WTC11 (cell line): ENCODE results near the gene RFLNA. TPM values are rescaled to one million over a fixed set of nuclear protein-coding genes. Genes with fewer than 3 reads are reported as not detected.

ENCODE experiments used
- ATAC-seq: fragments of 200-7000 bp; cut with Tn5 transposase; 2 replicates; pipeline ENCODE4 v1.10.0; 2021; ENCODE audit warnings: mild to moderate bottlenecking, moderate library complexity
- CTCF ChIA-PET: fragments of 300-600 bp; sonication (Branson Sonifier 250); formaldehyde crosslinking; loops from one replicate; lab custom pipeline; 2021; ENCODE audit warnings: antibody characterized with exemption; lab: Charles Lee
- POLR2A ChIA-PET: fragments of 350-600 bp; sonication (Branson Sonifier 250); formaldehyde crosslinking; loops from one replicate; lab custom pipeline; 2021; ENCODE audit warnings: antibody characterized with exemption; lab: Charles Lee
- DNase-seq: peaks from one replicate; pipeline ENCODE4 v3.0.0; 2021; ENCODE audit warnings: low spot score
- H3K27ac Mint-ChIP-seq: 2 replicates; pipeline ENCODE4 v1.8.0; 2021; ENCODE audit warnings: mixed read lengths
- H3K27me3 Mint-ChIP-seq: 2 replicates; pipeline ENCODE4 v1.8.0; 2021; ENCODE audit warnings: low read depth, mild to moderate bottlenecking, moderate library complexity, mixed read lengths
- H3K36me3 Mint-ChIP-seq: 2 replicates; pipeline ENCODE4 v1.8.0; 2021; ENCODE audit warnings: mixed read lengths
- H3K4me1 Mint-ChIP-seq: 2 replicates; pipeline ENCODE4 v1.8.0; 2022; ENCODE audit warnings: mixed read lengths
- H3K4me3 Mint-ChIP-seq: 2 replicates; pipeline ENCODE4 v1.8.0; 2021; ENCODE audit warnings: mild to moderate bottlenecking, moderate library complexity, mixed read lengths
- H3K9me3 Mint-ChIP-seq: 2 replicates; pipeline ENCODE4 v1.8.0; 2021; ENCODE audit warnings: mixed read lengths
- CTCF ChIP-seq: fragments of 200-600 bp; IDR thresholded peaks from 2 replicates; pipeline ENCODE4 v1.8.0; 2022; ENCODE audit warnings: antibody characterized with exemption
- E2F1 ChIP-seq: sonication (generic); formaldehyde crosslinking; IDR thresholded peaks from 2 replicates; pipeline ENCODE4 v1.8.0; 2022; ENCODE audit warnings: mild to moderate bottlenecking, missing genetic modification reagents
- ESRRA ChIP-seq: sonication (generic); formaldehyde crosslinking; IDR thresholded peaks from 2 replicates; pipeline ENCODE4 v1.8.1; 2022; ENCODE audit warnings: mild to moderate bottlenecking, missing genetic modification reagents, borderline replicate concordance
- GTF2I ChIP-seq: fragments of 250-450 bp; sonication (Bioruptor Pico); conservative IDR thresholded peaks from 2 replicates; pipeline ENCODE4 v1.4.0; 2021; ENCODE audit warnings: mild to moderate bottlenecking
- IRF1 ChIP-seq: sonication (generic); formaldehyde crosslinking; IDR thresholded peaks from 2 replicates; pipeline ENCODE4 v1.8.0; 2023; ENCODE audit warnings: missing genetic modification reagents
- MLX ChIP-seq: sonication (generic); formaldehyde crosslinking; IDR thresholded peaks from 2 replicates; pipeline ENCODE4 v1.8.1; 2023; ENCODE audit warnings: mild to moderate bottlenecking, missing genetic modification reagents, moderate library complexity
- MYBL2 ChIP-seq: sonication (generic); formaldehyde crosslinking; IDR thresholded peaks from 2 replicates; pipeline ENCODE4 v1.8.1; 2023; ENCODE audit warnings: mild to moderate bottlenecking, moderate library complexity, missing genetic modification reagents
- NFATC4 ChIP-seq: fragments of 250-450 bp; sonication (Bioruptor Pico); IDR thresholded peaks from 2 replicates; pipeline ENCODE4 v1.9.0; 2021; ENCODE audit warnings: mild to moderate bottlenecking
- NR3C1 ChIP-seq: sonication (generic); formaldehyde crosslinking; conservative IDR thresholded peaks from 2 replicates; pipeline ENCODE4 v1.8.1; 2023; ENCODE audit warnings: low read depth, mild to moderate bottlenecking, missing genetic modification reagents
- PRRX2 ChIP-seq: fragments of 250-450 bp; sonication (Bioruptor Pico); IDR thresholded peaks from 2 replicates; pipeline ENCODE4 v1.8.0; 2021; ENCODE audit warnings: mild to moderate bottlenecking
- TEAD1 ChIP-seq: sonication (generic); formaldehyde crosslinking; IDR thresholded peaks from 2 replicates; pipeline ENCODE4 v1.8.0; 2022; ENCODE audit warnings: mild to moderate bottlenecking, missing genetic modification reagents
- USF1 ChIP-seq: sonication (generic); formaldehyde crosslinking; IDR thresholded peaks from 2 replicates; pipeline ENCODE4 v1.8.0; 2022; ENCODE audit warnings: mild to moderate bottlenecking, missing genetic modification reagents
- ZNF232 ChIP-seq: sonication (generic); formaldehyde crosslinking; IDR thresholded peaks from 2 replicates; pipeline ENCODE4 v1.8.0; 2022; ENCODE audit warnings: mild to moderate bottlenecking, missing genetic modification reagents
- ZNF396 ChIP-seq: fragments of 250-450 bp; sonication (Bioruptor Pico); IDR thresholded peaks from 2 replicates; pipeline ENCODE4 v1.8.0; 2021; ENCODE audit warnings: mild to moderate bottlenecking, moderate library complexity, borderline replicate concordance
- ZNF671 ChIP-seq: fragments of 250-450 bp; sonication (Bioruptor Pico); IDR thresholded peaks from 2 replicates; pipeline ENCODE4 v1.8.0; 2021; ENCODE audit warnings: mild to moderate bottlenecking
- total RNA-seq: library from RNA; stranded (reverse); gene quantifications from 3 replicates; pipeline ENCODE4 v1.2.3, GENCODE V29; 2021
- TF ChIP-seq, protein P1 (sequence below): sonication (generic); formaldehyde crosslinking; IDR thresholded peaks from 2 replicates; pipeline ENCODE4 v1.8.0; 2022; ENCODE audit warnings: missing genetic modification reagents
- TF ChIP-seq, protein P2 (sequence below): sonication (generic); formaldehyde crosslinking; IDR thresholded peaks from 2 replicates; pipeline ENCODE4 v1.8.1; 2023; ENCODE audit warnings: mild to moderate bottlenecking, missing genetic modification reagents, moderate library complexity
- TF ChIP-seq, protein P3 (sequence below): sonication (generic); formaldehyde crosslinking; IDR thresholded peaks from 2 replicates; pipeline ENCODE4 v1.8.1; 2023; ENCODE audit warnings: mild to moderate bottlenecking, missing genetic modification reagents
- TF ChIP-seq, protein P4 (sequence below): fragments of 250-450 bp; sonication (Bioruptor Pico); IDR thresholded peaks from 2 replicates; pipeline ENCODE4 v1.9.0; 2021; ENCODE audit warnings: moderate library complexity, mild to moderate bottlenecking, inconsistent platforms, borderline replicate concordance
- TF ChIP-seq, protein P5 (sequence below): sonication (generic); formaldehyde crosslinking; IDR thresholded peaks from 2 replicates; pipeline ENCODE4 v1.8.1; 2022; ENCODE audit warnings: low read depth, missing genetic modification reagents, borderline replicate concordance

The RFLNA gene
- total RNA-seq, 1 experiment from 2014 or later: 6.3 TPM

DNA sequence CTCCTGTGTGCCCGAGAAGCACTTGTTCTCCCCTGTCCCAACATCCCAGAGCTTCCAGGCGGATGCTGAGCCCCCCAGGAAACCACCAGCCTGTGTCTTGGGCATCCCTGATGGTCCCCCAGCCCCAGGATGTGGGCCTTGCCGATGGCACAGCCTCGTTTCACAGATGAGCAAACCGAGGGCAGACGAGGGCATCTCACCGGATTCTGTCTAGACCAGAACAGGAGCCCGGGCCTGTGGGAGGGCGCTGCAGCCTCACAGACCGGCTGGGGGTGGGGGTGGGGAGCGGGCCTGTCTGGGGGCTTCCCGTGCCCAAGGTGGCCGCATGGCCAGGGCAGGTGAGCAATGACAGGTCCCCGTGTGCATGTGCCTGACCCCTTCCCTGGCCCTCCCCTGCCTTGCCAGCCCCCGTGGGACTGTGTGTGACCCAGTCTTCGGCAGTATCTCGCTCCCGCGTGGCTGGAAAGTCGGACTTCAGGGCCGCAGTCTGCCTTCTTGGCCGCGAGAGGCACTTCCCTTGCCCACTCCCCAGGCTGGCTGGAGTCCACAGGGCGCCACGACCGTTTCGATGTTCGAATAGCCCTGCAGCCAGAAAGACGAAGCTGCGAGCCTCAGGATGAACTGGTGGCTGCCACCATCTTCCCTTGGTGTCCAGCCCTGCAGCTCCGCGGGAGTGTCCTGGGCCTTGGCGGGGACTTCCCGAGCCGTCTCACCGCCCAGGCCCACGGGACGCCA, 8.9 kb downstream of the RFLNA start (continued):
- TF ChIP-seq CTCF: no peak
- no peak for TF ChIP-seq USF1 (CRISPR knock-in tag)
- TF ChIP-seq NR3C1 (CRISPR knock-in tag): no peak
- TF ChIP-seq PRRX2 (CRISPR knock-in tag): no peak
- TF ChIP-seq NFATC4 (CRISPR knock-in tag): no peak
- TF ChIP-seq ESRRA (CRISPR knock-in tag): no peak
- no peak for TF ChIP-seq IRF1 (CRISPR knock-in tag)

DNA sequence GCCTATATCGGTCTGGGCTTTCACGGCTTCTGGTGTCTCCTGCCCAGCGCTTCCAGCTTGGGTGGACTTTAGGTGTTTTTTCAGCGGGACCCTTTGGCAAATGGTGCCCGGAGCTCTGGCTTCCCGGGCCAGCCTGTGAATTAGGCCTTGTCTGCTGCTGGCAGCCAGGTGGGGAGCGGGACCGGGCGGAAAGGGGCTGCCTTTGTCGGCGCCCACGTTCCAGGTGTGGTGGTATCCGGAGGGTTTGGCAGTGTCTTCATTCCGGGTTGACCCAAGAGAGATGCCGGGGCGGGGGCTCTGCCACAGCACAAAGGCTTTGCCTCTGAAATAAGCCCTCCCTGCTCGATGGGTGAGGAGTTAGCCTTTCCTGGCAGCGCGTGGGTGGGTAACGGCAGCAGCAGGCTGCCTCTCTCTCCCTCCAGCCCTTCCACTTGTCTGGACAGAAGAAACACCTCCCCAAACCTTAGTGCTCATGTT, 9.5 kb downstream of the RFLNA start:
- DNase-seq: no peak
- H3K36me3 Mint-ChIP-seq: no peaks in the 10 kb centered on the region
- no peak for ATAC-seq
- H3K4me1 Mint-ChIP-seq: no peaks in the 10 kb centered on the region
- ChIA-PET POLR2A (interaction anchor here (0.7 kb wide), 1 partner anchor 14 kb away, joined by 3 read pairs; no protein-coding TSS in a partner anchor), CTCF (interaction anchor here (1.1 to 2.2 kb wide), 3 partner anchors 11 to 272 kb away, joined by 4 to 12 read pairs (median 6); no protein-coding TSS in a partner anchor)
- no peaks in the 10 kb centered on the region for H3K27me3 Mint-ChIP-seq
- H3K9me3 Mint-ChIP-seq: no peaks in the 10 kb centered on the region
- no peak overlapping the region for H3K27ac Mint-ChIP-seq
- no peak overlapping the region for H3K4me3 Mint-ChIP-seq
- TF ChIP-seq MYBL2 (CRISPR knock-in tag): no peak
- TF ChIP-seq, protein P1, sequence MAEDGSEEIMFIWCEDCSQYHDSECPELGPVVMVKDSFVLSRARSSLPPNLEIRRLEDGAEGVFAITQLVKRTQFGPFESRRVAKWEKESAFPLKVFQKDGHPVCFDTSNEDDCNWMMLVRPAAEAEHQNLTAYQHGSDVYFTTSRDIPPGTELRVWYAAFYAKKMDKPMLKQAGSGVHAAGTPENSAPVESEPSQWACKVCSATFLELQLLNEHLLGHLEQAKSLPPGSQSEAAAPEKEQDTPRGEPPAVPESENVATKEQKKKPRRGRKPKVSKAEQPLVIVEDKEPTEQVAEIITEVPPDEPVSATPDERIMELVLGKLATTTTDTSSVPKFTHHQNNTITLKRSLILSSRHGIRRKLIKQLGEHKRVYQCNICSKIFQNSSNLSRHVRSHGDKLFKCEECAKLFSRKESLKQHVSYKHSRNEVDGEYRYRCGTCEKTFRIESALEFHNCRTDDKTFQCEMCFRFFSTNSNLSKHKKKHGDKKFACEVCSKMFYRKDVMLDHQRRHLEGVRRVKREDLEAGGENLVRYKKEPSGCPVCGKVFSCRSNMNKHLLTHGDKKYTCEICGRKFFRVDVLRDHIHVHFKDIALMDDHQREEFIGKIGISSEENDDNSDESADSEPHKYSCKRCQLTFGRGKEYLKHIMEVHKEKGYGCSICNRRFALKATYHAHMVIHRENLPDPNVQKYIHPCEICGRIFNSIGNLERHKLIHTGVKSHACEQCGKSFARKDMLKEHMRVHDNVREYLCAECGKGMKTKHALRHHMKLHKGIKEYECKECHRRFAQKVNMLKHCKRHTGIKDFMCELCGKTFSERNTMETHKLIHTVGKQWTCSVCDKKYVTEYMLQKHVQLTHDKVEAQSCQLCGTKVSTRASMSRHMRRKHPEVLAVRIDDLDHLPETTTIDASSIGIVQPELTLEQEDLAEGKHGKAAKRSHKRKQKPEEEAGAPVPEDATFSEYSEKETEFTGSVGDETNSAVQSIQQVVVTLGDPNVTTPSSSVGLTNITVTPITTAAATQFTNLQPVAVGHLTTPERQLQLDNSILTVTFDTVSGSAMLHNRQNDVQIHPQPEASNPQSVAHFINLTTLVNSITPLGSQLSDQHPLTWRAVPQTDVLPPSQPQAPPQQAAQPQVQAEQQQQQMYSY: no peak
- TF ChIP-seq TEAD1 (CRISPR knock-in tag): no peak
- TF ChIP-seq, protein P2, sequence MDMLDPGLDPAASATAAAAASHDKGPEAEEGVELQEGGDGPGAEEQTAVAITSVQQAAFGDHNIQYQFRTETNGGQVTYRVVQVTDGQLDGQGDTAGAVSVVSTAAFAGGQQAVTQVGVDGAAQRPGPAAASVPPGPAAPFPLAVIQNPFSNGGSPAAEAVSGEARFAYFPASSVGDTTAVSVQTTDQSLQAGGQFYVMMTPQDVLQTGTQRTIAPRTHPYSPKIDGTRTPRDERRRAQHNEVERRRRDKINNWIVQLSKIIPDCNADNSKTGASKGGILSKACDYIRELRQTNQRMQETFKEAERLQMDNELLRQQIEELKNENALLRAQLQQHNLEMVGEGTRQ (CRISPR knock-in tag): no peak
- TF ChIP-seq USF1 (CRISPR knock-in tag): no peak
- TF ChIP-seq ZNF671 (CRISPR knock-in tag): no peak
- TF ChIP-seq, protein P3, sequence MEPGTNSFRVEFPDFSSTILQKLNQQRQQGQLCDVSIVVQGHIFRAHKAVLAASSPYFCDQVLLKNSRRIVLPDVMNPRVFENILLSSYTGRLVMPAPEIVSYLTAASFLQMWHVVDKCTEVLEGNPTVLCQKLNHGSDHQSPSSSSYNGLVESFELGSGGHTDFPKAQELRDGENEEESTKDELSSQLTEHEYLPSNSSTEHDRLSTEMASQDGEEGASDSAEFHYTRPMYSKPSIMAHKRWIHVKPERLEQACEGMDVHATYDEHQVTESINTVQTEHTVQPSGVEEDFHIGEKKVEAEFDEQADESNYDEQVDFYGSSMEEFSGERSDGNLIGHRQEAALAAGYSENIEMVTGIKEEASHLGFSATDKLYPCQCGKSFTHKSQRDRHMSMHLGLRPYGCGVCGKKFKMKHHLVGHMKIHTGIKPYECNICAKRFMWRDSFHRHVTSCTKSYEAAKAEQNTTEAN (CRISPR knock-in tag): no peak
- TF ChIP-seq, protein P4, sequence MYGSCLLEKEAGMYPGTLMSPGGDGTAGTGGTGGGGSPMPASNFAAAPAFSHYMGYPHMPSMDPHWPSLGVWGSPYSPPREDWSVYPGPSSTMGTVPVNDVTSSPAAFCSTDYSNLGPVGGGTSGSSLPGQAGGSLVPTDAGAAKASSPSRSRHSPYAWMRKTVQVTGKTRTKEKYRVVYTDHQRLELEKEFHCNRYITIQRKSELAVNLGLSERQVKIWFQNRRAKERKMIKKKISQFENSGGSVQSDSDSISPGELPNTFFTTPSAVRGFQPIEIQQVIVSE (CRISPR knock-in tag): no peak
- TF ChIP-seq ZNF232 (CRISPR knock-in tag): no peak
- TF ChIP-seq ZNF396 (CRISPR knock-in tag): no peak
- TF ChIP-seq, protein P5, sequence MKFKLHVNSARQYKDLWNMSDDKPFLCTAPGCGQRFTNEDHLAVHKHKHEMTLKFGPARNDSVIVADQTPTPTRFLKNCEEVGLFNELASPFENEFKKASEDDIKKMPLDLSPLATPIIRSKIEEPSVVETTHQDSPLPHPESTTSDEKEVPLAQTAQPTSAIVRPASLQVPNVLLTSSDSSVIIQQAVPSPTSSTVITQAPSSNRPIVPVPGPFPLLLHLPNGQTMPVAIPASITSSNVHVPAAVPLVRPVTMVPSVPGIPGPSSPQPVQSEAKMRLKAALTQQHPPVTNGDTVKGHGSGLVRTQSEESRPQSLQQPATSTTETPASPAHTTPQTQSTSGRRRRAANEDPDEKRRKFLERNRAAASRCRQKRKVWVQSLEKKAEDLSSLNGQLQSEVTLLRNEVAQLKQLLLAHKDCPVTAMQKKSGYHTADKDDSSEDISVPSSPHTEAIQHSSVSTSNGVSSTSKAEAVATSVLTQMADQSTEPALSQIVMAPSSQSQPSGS (CRISPR knock-in tag): no peak
- no peak for TF ChIP-seq NFATC4 (CRISPR knock-in tag)
- TF ChIP-seq E2F1 (CRISPR knock-in tag): no peak
- no peak for TF ChIP-seq MLX (CRISPR knock-in tag)
- no peak for TF ChIP-seq GTF2I (CRISPR knock-in tag)
